ENCODE results near the gene CACNA1C.
"Not testable (repeated sequence)": the region's sequence is repeated elsewhere in the genome, so short reads cannot be mapped to it uniquely, and the experiment has no call there.

CACNA1C gene

DNA sequence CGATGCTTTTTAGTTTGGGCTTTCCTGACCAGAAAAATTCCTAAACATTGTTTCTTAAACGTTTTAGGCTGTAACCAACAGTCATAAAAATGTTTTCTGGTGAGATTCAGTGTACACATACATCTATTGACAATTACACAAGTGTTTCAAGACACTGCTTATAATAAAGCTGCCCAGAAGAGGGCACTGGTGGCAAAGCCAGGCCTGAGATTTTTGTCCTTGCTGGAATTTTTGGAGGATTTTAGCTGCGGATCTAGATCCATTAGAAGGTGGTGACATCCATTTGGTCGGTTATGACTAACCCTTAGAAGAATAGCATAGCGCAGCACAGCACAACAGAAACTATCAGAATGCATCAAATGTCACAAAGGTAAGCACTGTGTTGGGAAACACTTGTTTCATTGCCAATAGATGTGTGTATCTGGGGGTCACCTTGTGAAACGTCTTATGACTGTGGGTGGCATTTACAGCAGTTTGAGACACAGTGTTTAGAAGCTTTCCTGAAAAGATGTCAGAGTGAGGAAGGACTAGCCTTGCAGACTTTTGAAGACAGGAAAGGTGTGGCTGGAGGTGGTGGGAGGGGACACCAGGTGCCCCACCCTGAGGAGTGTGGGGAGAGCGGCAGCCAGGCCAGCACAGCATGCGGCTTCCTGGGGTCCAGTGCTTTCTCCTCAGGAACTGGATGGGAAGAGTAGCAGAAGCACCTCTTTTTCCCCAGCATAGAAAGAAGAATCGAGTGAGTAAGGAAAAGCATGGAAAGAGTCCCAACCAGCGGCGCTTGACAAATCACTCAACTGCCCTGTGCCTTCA, 687.2 kb downstream of the CACNA1C start:
- H3K4me3 ChIP-seq (ENCODE audit: insufficient read depth, low read depth, low read length), result no peak overlapping the region
- no peaks in the 10 kb centered on the region for H3K36me3 ChIP-seq (ENCODE audit: control insufficient read depth, insufficient read depth, low read length)
- H3K27me3 ChIP-seq (ENCODE audit: control insufficient read depth, insufficient read depth, low read length, poor library complexity, severe bottlenecking), result no peaks in the 10 kb centered on the region
- 65 to 68% methylated on average over 11 of the region's 11 CpGs for WGBS, 2 experiments
- no peaks in the 10 kb centered on the region for H3K4me1 ChIP-seq (ENCODE audit: control insufficient read depth, insufficient read depth, low read length)
- H3K9me3 ChIP-seq (ENCODE audit: control insufficient read depth, low read length), result no peaks in the 10 kb centered on the region
- H3K27ac ChIP-seq (ENCODE audit: insufficient read depth, low read depth, low read length, poor library complexity, severe bottlenecking), result no peak overlapping the region

- H3K4me3 ChIP-seq (ENCODE audit: insufficient read depth, low read depth, low read length); H3K27ac ChIP-seq (ENCODE audit: insufficient read depth, low read depth, low read length, poor library complexity, severe bottlenecking); H3K4me1 ChIP-seq (ENCODE audit: control insufficient read depth, insufficient read depth, low read length); H3K27me3 ChIP-seq (ENCODE audit: control insufficient read depth, insufficient read depth, low read length, poor library complexity, severe bottlenecking); H3K36me3 ChIP-seq (ENCODE audit: control insufficient read depth, insufficient read depth, low read length); H3K9me3 ChIP-seq (ENCODE audit: control insufficient read depth, low read length): not testable (repeated sequence)
- WGBS, 2 experiments, result 82 to 85% methylated on average over 10 of the region's 10 CpGs
These were observed 689.2 kb downstream of the CACNA1C start for GRCh38 chr12:2742037-2742436.

DNA sequence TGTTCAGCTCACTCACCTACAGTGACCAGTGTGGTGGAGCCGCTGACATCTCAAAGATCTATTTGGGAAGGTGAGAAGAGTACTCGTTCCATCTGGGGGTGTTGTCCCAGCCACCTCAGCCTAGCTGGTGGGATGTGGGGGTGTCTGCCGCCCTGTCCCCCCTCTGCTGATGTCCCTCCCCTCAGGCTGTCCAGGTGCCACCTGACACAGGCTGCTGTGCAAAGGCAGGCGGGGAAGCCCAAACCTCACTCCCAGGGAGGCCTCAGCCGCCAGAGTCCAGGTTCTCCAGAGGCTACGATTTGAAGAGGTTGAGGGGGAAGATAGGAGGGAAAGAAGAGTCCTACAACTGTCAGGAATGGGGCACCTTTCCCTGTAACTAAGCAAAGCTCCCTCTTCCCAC, 690.7 kb downstream of the CACNA1C start:
- Histone ChIP-seq H3K9me3 (ENCODE audit: control insufficient read depth, low read length) (no peaks in the 10 kb centered on the region), H3K4me1 (ENCODE audit: control insufficient read depth, insufficient read depth, low read length) (no peaks in the 10 kb centered on the region), H3K27ac (ENCODE audit: insufficient read depth, low read depth, low read length, poor library complexity, severe bottlenecking) (no peak overlapping the region), H3K36me3 (ENCODE audit: control insufficient read depth, insufficient read depth, low read length) (no peaks in the 10 kb centered on the region), H3K27me3 (ENCODE audit: control insufficient read depth, insufficient read depth, low read length, poor library complexity, severe bottlenecking) (no peaks in the 10 kb centered on the region), H3K4me3 (ENCODE audit: insufficient read depth, low read depth, low read length) (no peak overlapping the region)
- WGBS, 2 experiments, result 91 to 93% methylated on average over 6 of the region's 6 CpGs

- no peaks in the 10 kb centered on the region for H3K4me1 ChIP-seq (ENCODE audit: control insufficient read depth, insufficient read depth, low read length)
- H3K36me3 ChIP-seq (ENCODE audit: control insufficient read depth, insufficient read depth, low read length), result no peaks in the 10 kb centered on the region
- no peak overlapping the region for H3K27ac ChIP-seq (ENCODE audit: insufficient read depth, low read depth, low read length, poor library complexity, severe bottlenecking)
- no peak overlapping the region for H3K4me3 ChIP-seq (ENCODE audit: insufficient read depth, low read depth, low read length)
- 68 to 71% methylated on average over 2 of the region's 2 CpGs for WGBS, 2 experiments
- no peaks in the 10 kb centered on the region for H3K9me3 ChIP-seq (ENCODE audit: control insufficient read depth, low read length)
- no peaks in the 10 kb centered on the region for H3K27me3 ChIP-seq (ENCODE audit: control insufficient read depth, insufficient read depth, low read length, poor library complexity, severe bottlenecking)
These were observed 692.9 kb downstream of the CACNA1C start for GRCh38 chr12:2745655-2746054.
